AG09309 (cell line): ENCODE data around the gene MRPL49.

Experiments used
- DNase-seq: peaks from one replicate; pipeline ENCODE4 v3.0.0-alpha.2; 2010; ENCODE audit warnings: low read depth
- H3K4me3 ChIP-seq: 2 replicates; pipeline ENCODE4 v1.5.1; 2011; ENCODE audit warnings: mild to moderate bottlenecking, low read depth, low read length, moderate library complexity; ENCODE audit not compliant: control insufficient read depth
- CTCF ChIP-seq: IDR thresholded peaks from 2 replicates; pipeline ENCODE4 v1.5.1; 2011; ENCODE audit warnings: mild to moderate bottlenecking, low read depth, low read length, inconsistent platforms; ENCODE audit not compliant: insufficient read depth, control insufficient read depth; ENCODE audit errors: missing control alignments

MRPL49 gene

GRCh38 chr11:65127473-65128181 lies 5.5 kb downstream of the MRPL49 start:
- DNase-seq = no peak
- no peak overlapping the region for H3K4me3 ChIP-seq
- TF ChIP-seq CTCF = no peak

GRCh38 chr11:65128182-65129145 lies 6.3 kb downstream of the MRPL49 start:
- no peak overlapping the region for H3K4me3 ChIP-seq
- DNase-seq = no peak
- TF ChIP-seq CTCF = no peak

- no peak for DNase-seq
- no peak for TF ChIP-seq CTCF
- no peak overlapping the region for H3K4me3 ChIP-seq
Measured at GRCh38 chr11:65129649-65130441, 7.7 kb downstream of the MRPL49 start.

DNA sequence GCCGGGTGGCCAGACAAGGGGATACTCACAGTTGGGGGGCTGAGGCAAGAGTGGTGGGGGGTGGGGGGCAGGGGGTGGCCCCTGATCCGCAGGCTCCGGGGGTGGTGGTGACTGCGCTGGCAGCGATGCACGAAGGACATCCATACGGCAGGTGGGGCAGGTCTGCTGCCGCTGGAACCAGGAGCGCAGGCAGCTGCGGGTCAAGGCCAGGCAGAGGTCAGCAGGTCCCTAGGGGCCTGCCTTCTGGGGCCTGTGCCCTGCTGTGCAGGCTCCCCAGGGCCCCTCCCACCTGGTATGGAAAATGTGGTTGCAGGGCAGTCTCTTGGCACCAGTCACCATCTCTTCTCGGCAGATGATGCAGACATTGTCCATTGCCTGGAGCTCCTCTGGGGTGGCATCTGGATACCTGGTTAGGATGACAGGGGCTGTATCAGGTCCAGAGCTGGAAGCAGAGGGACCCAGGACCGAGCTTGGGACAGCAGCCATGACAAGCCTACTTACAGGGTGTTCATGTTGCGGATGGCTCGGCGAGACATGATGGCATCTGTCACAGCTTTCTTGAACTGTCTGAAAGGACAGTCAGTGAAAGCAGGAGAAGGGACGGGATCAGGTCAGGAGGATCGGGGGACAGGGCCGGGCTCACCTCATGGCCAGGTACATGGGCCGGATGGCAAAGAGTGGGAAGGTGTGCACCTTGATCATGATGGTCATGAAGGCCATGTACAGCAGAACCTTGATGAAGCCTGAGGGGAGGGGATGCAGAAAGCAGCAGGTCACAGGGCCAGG lies 8.7 kb downstream of the MRPL49 start:
- no peak overlapping the region for H3K4me3 ChIP-seq
- DNase-seq = no peak
- TF ChIP-seq CTCF = no peak

GRCh38 chr11:65131417-65131776 lies 9.3 kb downstream of the MRPL49 start:
- DNase-seq = no peak
- no peak for TF ChIP-seq CTCF
- no peak overlapping the region for H3K4me3 ChIP-seq

- no peak for TF ChIP-seq CTCF
- no peak overlapping the region for H3K4me3 ChIP-seq
Measured at GRCh38 chr11:65131895-65132237, 9.7 kb downstream of the MRPL49 start.

More at GRCh38 chr11:65131895-65132237, 9.7 kb downstream of the MRPL49 start:
- no peak for DNase-seq
